Muscle of back (tissue), 13 donors: ENCODE measurements around the gene IBTK. TPM values are rescaled to one million over a fixed set of nuclear protein-coding genes. Genes with fewer than 3 reads are reported as not detected.
"Not testable (repeated sequence)": the region's sequence is repeated elsewhere in the genome, so short reads cannot be mapped to it uniquely, and the experiment has no call there.

Source experiments
- DNase-seq, 3 donors: peaks; one replicate each; pipeline versions ENCODE4 v3.0.0 to v3.0.0-alpha.2; 2013
- long read RNA-seq, 9 donors: transcript quantifications; one replicate each; lab custom pipeline, GENCODE V29; 2026
- polyA plus RNA-seq, 10 donors: library from polyadenylated mRNA; unstranded; fragments of 120-200 nt; gene quantifications; one replicate each; pipeline ENCODE4 v1.2.1, GENCODE V29; 2013; ENCODE audit not compliant: insufficient read length in 10 of 10

The IBTK gene
- polyA plus RNA-seq = 10 to 100 TPM; 28.0 to 44.8 (median 37.0) TPM
- long read RNA-seq, donor 1, partial matches to known transcripts = 0 of 1 reads
- long read RNA-seq, donor 1, other reads (novel, unspliced or antisense) = 0 of 1 reads
- long read RNA-seq, donor 2, full-length matches to known transcripts = 1 of 6 reads
- long read RNA-seq, donor 2, partial matches to known transcripts = 5 of 6 reads
- long read RNA-seq, donor 2, other reads (novel, unspliced or antisense) = 0 of 6 reads
- long read RNA-seq, donor 3 = 0 reads
- long read RNA-seq, donor 4, full-length matches to known transcripts = 1 of 6 reads
- long read RNA-seq, donor 4, partial matches to known transcripts = 5 of 6 reads
- long read RNA-seq, donor 4, other reads (novel, unspliced or antisense) = 0 of 6 reads
- long read RNA-seq, donor 5, full-length matches to known transcripts = 1 of 1 reads
- long read RNA-seq, donor 5, partial matches to known transcripts = 0 of 1 reads
- long read RNA-seq, donor 5, other reads (novel, unspliced or antisense) = 0 of 1 reads
- long read RNA-seq, donor 6, partial matches to known transcripts = 12 of 12 reads
- long read RNA-seq, donor 6, other reads (novel, unspliced or antisense) = 0 of 12 reads
- long read RNA-seq, donor 7, partial matches to known transcripts = 8 of 8 reads
- long read RNA-seq, donor 7, other reads (novel, unspliced or antisense) = 0 of 8 reads
- long read RNA-seq, donor 8, full-length matches to known transcripts = 1 of 1 reads
- long read RNA-seq, donor 8, partial matches to known transcripts = 0 of 1 reads
- long read RNA-seq, donor 8, other reads (novel, unspliced or antisense) = 0 of 1 reads
- long read RNA-seq, donor 9 = 0 reads

- peak; percentile 93 to 97 (median 94) for DNase-seq
These were observed at the start of gene IBTK for GRCh38 chr6:82247505-82248272. IBTK (minus strand) TSS chr6:82247744; CDS start chr6:82240486, 7,258 bp downstream.

GRCh38 chr6:82283771-82284410 lies 36.3 kb upstream of the IBTK start:
- no peak for DNase-seq

- DNase-seq = not testable (repeated sequence)
These were observed 34.0 kb upstream of the IBTK start for GRCh38 chr6:82281550-82281949.

GRCh38 chr6:82277686-82278085 lies 30.1 kb upstream of the IBTK start:
- no peak for DNase-seq

GRCh38 chr6:82275686-82276085 lies 28.1 kb upstream of the IBTK start:
- DNase-seq = no peak

GRCh38 chr6:82273295-82273694 lies 25.8 kb upstream of the IBTK start:
- no peak for DNase-seq

GRCh38 chr6:82270881-82271635 lies 23.5 kb upstream of the IBTK start:
- DNase-seq = peak in 2 of 3 donors; percentile 18 to 38

- DNase-seq = no peak
These were observed 20.8 kb upstream of the IBTK start for GRCh38 chr6:82268301-82268846.

GRCh38 chr6:82264824-82265223 lies 17.3 kb upstream of the IBTK start:
- DNase-seq = no peak

- no peak for DNase-seq
These were observed 16.8 kb upstream of the IBTK start for GRCh38 chr6:82264321-82264720.

GRCh38 chr6:82263916-82264315 lies 16.4 kb upstream of the IBTK start:
- no peak for DNase-seq

GRCh38 chr6:82260997-82261732 lies 13.6 kb upstream of the IBTK start:
- DNase-seq = no peak

GRCh38 chr6:82259389-82259788 lies 11.8 kb upstream of the IBTK start:
- no peak for DNase-seq

GRCh38 chr6:82257088-82257774 lies 9.7 kb upstream of the IBTK start:
- DNase-seq = no peak

- not testable (repeated sequence) for DNase-seq
These were observed 7.2 kb upstream of the IBTK start for GRCh38 chr6:82254722-82255121.

GRCh38 chr6:82251942-82252341 lies 4.4 kb upstream of the IBTK start:
- peak in 1 of 3 donors; percentile 34 for DNase-seq

- no peak for DNase-seq
These were observed 2.1 kb upstream of the IBTK start for GRCh38 chr6:82249381-82250253.

- DNase-seq = peak in 1 of 3 donors; percentile 11
These were observed 760 bp upstream of the IBTK start for GRCh38 chr6:82248273-82248735.
